Hypothalamus (tissue), 51 donors: Measurements from ENCODE around the gene NFATC1.

Source experiments
- DNase-seq, 51 donors: peaks; one replicate each; lab custom pipeline; 2025; lab: John Stamatoyannopoulos, UW

The NFATC1 gene

DNA sequence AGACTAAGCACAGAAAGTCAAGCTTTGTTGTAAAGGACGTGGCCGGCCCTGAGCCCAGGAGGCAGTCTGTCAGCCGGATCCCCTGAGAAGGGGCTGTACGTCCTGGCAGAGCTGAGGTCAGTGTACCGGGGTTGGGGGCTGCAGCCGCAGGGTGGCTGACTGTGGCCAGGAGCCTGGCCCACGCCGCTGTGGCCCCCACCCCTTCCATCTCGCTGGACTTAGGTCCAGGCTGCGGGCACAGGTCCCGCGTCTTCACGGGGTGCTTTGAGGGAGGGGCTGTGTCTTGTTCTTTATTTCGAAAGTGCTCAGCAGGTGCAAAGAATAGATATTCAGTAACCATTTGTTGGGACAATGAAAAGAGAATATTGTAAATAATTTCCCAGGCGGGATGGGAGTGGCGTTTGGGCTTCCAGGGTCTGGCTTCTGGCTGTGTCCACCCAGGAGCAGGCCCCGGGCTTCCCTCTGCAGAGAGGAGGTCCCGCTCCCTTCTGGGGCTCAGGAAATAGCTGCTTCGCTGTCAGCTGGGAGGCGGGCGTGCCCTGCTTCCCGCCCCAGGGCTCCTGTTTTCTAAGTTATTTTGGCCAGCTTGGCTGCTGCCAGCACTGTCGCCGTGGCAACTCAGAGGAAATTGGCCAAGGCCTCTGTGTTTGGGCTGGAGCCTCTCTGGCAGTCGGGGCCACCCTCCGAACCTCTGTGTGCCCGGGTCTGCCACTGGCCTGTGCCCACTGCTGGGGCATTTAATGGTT, 7.4 kb downstream of the NFATC1 start:
- peak in 39 of 51 donors; percentile 13 to 84 (median 58) for DNase-seq

DNA sequence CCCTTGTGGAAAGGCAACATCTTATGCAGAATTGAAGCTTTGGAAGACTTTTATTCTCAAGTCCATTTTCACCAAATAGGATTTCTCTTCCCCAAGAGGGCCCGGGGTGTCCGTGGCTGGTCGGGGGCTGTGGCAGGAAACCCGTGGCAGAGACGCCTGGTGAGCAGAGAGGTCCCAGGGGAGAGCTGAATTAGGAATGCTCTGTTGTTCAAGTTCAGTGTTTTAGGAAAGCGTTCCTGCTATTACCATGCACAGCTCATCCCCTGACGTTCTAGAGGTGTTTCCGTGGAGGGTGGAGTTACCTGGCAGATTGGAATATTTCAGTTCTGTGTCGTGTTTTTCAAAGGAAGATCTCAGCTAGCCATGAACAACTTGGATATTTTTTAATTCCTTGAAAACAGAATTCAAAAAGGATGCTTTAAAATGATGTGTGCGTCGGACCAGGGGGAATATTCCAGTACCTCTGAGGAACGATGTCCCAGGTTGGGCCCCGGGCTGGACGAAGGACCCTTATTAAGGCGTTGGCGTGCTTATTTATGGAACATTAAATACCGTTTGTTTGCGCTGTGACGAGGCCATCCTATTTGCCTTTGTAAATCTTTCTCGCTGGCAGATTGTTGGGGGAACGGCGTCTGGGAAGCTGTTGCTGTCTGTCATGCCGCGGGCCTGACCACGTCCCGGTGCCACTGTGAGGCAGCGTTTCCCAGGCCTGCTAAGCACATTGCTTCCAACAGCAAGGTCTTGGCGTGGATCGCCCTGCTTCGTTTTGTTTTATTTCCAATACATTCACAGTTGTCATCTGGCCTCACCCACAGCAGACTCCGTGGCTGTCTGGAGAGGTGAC, 8.2 kb downstream of the NFATC1 start:
- DNase-seq: no peak

DNA sequence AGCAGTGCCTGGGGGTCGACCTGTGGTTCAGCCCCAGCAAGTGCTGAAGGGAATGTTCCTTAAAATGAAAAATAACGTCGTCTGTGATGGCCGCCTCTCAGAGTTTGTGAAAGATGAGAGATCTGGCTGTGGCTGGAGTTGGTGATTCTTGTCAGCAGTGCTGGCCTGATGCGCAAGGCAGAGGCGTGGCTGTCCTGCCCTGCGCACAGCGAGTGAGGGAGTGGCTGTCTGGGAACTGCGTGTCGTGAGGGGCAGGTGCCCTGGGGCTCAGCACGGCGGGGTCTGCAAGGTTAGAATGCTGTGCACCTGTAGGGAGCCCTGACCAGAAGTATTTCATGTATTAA, 8.8 kb downstream of the NFATC1 start:
- DNase-seq: no peak

DNA sequence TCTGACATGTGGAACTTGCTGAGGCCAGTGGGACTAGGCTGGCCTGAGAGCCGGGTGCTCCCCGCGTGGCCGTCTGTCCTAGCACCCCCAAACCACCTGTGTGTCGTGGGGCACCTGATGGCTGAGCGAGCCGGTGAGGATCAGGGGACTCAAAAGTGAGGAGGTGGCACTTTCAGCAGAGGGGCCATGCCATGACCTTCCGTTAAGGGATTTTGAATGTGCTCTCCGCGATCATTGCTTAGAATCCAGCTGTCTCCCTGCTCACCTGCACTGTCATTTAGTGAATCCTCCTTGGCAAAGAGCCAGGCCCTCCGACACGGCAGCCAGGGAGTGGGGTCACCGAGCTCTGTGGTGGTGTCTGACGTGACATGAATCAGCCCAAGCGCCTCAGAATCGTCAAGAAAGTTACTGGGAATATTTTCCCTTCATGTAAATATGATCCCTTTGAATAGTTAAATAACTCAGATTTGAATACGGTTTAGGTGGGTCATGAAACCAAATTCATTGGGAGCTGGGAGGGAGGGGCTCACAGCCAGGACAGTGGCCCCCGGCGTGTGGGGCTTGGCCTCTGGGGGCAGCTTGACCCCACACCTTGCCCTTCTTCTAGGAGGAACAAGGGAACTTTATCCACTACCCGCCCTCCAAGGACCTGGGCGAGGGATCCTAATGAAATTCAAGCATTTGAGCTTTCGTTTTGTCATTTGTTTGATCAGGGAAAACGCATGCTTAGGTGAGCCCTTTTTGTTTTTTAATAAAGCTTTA, 9.5 kb downstream of the NFATC1 start:
- DNase-seq: no peak

DNA sequence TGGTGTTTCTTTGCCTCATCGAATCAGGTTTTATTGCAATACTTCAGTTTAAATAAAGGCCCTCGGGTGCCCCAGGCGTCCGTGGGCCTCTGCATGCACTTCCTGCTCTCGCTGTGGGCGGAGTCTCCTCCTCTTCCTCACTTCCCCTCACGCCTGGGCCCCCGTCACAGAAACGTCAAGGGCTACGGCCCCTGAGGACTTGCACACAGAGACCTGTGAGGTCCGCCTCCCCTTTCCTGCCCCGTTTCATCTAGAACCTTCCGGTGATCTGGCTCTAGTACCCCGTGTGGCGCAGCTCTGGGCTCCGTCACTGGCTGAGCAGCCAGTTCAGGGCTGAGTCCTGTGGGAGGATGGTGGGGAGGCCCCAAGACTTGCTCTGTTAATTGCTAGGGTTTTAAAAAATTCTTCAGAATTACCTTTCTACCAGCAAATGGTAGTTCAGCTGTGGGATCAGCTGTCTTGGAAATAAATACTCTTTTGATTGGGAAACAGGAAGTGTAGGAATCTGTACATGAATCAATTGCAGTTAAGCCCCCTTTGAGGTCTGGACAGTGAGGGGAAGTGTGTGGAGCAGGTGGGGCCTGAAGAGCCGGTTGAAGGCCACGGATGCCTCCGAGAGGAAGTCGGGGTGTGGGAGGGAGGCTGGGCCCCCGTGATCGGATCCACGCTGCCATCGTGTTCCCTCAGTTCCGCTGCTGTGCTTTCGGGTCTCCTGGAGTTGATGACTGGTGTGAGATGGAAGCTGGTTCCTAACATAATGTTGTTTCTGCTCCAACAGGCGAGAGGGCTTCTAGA, 10.2 kb downstream of the NFATC1 start:
- peak in 14 of 51 donors; percentile 5 to 45 (median 26) for DNase-seq

DNA sequence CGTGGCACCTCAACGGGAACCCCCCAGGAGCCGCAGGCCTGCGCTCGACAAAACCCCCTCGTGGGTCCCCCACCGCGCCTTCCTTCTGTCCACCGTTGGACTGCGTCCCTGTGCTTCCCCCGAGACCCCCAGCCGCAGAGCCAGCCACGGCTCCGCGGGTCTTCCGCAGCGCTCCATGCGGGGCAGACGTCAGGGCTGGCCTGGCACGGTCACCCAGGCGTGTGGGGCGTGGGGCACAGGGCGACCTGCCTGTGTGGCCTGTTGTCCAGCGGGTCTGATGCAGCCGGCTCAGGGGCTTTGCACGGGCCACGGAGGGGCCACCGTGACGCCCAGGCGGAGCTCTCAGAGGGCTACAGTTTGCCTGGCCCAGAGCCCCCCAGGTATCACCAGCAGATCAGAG, 11.0 kb downstream of the NFATC1 start:
- DNase-seq: no peak

DNA sequence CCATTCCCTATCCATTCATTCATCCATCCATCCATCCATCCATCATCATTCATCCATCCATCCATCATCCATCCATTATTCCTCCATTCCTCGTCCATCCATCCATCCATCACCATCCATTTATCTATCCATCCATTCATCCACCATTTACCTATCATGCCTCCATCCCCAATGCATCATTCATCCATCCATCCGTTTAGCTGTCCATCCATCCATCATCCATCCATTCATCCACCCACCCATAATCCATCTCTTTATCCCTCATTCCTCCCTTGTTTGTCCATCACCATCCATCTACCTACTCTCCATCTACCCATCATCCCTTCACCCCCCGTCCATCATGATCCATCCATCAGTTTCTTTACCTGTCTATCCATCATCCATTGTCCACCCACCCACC, 13.6 kb downstream of the NFATC1 start:
- DNase-seq: no peak

DNA sequence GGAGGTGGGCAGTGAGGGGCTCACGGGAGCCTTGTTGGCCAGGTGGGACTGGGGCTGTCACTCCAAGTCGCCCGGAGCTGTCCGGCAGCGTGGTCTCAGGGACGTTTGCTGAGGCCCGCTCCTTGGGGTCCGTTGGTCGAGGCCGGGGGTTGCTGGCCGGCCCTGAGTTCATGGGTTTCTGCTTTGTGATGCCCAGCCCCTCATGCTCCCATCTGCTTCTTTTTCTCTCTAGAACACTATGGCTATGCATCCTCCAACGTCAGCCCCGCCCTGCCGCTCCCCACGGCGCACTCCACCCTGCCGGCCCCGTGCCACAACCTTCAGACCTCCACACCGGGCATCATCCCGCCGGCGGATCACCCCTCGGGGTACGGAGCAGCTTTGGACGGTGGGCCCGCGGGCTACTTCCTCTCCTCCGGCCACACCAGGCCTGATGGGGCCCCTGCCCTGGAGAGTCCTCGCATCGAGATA, 14.5 kb downstream of the NFATC1 start:
- no peak for DNase-seq

DNA sequence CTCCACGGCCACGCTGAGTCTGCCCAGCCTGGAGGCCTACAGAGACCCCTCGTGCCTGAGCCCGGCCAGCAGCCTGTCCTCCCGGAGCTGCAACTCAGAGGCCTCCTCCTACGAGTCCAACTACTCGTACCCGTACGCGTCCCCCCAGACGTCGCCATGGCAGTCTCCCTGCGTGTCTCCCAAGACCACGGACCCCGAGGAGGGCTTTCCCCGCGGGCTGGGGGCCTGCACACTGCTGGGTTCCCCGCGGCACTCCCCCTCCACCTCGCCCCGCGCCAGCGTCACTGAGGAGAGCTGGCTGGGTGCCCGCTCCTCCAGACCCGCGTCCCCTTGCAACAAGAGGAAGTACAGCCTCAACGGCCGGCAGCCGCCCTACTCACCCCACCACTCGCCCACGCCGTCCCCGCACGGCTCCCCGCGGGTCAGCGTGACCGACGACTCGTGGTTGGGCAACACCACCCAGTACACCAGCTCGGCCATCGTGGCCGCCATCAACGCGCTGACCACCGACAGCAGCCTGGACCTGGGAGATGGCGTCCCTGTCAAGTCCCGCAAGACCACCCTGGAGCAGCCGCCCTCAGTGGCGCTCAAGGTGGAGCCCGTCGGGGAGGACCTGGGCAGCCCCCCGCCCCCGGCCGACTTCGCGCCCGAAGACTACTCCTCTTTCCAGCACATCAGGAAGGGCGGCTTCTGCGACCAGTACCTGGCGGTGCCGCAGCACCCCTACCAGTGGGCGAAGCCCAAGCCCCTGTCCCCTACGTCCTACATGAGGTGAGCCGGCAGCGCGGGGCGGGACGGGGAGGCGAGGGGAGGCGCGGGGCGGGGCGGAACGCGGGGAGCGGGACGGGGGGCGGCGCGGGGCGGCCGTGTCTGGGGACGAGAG, 15.2 kb downstream of the NFATC1 start:
- no peak for DNase-seq

DNA sequence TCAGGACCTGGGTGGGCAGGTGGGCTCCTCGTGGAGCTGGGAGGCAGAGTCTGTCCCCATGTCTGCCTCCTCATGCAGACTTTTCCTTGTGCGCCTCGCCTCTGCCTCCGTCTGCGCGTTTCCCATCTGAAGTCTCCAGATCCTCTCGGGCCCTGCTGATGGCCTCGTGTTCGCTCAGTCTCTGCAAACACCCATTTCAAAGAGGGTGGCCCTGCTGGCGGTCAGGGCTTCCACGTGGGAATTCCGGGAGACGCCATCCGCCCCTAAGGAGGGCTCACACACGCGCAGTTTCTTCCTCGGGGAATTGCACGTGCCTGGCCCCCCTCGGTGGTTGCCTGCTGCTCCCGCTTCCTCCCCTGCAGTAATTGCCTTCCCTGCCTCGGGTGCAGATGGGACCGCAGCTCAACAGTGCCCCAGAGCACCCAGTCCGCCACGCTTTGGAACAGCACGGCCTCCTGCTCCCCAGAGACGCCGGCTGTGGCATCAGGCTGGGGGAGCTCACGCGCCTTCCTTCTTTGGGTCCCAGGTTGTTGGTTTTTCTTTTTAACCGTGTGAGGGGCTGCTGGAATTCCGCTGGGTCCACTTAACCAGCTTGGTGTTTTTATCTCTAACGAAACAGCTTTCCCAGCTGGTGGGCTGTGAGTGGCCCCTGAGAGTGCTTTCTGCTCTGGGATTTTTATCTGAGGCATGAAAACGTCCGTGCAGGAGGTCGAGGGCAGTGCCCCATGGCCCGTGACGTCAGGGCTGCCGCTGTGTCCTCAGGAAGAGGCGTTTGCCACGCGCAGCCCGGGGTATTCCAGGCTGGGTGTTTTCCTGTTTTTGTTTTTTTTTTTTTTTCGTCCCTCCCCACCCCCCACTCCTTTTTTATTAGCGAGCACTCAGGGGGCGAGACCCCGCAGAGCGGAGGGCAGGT, 16.1 kb downstream of the NFATC1 start:
- DNase-seq: no peak

DNA sequence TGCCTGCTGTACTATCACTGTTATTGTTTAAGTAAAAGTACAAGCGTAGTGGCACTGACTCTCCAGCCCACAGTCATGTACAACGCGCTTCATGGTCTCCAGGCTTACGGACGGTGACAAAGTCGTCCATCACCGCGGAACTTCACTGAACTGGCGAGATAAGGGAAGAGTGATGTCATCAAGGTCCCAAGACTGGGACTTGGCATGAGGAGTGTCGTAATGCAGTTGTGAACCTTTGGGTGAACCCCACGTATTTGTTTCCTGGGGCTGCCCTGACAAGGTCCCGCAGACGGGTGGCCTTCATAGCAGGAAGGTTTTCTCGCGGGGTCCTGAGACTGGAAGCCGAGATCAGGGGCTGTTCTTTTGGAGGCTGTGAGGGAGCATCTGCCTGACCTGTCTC, 17.3 kb downstream of the NFATC1 start:
- DNase-seq: no peak

DNA sequence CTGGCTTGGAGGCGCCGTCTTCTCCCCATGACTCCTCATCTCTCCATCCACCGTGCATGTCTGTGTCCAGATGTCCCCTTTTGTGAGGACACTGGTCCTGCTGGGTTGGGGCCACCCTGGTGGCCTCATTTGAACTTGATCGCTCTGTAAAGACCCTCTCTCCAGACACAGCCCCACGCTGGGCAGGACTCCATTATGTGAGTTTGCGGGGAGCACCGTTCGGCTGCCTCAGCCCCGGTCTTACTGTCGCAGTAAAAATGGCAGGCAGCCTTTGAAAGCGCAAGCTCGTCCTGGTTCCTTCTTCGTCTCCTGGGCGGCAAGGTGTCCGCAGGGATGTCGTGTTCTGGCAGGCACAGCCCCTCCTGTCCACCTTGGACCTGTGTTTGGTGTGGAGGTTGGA, 17.7 kb downstream of the NFATC1 start:
- DNase-seq: no peak

DNA sequence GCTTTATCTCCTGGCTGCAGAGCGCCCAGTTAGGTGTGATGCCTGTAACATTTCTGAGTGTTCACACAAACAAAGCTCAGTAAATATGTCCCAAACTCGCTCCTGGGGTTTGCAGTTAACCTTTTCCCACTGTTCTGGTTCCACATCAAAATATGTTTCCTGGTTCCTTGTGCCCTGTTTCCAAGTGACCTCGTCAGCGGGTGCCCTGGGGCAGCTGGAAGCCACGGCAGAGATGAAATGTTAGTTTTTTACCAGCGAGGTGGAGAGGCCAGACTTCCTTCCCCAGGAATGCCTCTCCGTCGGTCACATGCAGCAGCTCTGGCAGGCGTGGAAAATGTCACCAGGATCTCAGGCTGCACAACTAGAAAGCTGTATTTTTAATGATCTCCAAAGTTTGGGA, 18.2 kb downstream of the NFATC1 start:
- no peak for DNase-seq

DNA sequence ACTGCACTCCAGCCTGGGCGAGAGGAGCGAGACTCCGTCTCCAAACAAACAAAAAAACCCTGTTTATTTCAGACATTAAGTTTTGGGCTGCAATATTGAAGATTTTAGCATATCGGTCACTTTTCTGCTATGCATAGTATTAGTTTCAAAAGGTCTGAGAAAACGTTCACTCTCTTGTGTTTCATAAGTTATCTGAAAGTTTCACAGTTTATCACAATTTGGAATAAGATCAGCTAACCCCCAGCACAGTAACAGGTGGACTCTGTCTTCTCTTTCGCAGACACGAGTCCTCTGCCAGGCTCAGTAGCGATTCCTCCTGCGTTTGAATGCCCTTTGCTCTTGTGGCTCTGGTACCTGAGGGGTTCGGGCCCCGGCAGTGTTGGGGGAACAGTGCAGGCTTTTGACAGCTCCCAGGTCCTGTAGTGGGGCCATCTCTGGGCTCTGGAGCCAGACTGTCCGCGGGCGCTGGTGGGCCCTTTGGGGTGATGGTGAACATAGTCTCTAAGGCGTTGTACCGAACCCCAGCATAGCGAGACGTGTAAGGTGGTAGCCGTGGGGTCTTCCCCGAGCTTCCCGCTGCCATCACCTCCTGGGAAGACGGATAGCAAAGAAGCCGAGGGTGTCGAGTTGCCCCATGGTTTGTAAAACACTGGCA, 20.4 kb downstream of the NFATC1 start:
- DNase-seq: no peak

DNA sequence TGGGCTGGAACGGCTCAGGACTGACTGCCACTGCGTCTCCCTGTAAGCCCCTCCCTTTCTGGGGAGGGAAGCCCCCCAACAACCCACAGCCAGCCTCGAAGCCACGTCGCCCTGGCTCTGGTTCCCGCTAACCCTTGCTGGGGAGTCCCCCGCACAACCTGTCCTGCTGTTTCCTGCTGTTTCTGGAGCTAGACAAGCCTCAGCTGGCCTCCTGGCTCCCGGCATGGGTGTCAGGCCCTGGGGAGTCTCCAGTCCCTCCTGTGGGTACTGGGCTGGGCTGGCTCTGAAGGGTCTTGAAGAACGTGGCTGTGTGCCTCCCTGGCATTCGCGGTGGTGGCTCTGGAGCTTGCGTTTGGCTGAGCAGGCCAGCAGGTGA, 20.9 kb downstream of the NFATC1 start:
- no peak for DNase-seq

DNA sequence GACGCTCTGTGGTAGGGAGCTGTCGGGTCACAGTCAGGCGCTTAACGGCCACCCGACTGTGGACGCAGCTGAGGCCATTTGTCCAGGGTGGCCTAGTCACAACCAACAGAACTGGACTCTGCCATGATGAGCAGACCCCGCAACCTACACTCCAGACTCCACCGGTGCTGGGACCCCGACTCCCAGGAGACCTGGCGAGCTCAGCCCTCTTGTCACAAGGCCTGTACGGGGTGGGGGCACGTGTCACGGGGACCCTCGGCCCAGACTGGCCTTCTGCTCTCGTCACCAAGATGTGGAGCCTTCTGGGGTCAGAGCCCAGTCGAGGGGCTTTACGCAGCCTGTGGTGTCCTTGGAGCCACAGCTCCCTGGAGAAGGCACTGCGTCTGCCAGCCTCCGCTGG, 22.5 kb downstream of the NFATC1 start:
- no peak for DNase-seq

DNA sequence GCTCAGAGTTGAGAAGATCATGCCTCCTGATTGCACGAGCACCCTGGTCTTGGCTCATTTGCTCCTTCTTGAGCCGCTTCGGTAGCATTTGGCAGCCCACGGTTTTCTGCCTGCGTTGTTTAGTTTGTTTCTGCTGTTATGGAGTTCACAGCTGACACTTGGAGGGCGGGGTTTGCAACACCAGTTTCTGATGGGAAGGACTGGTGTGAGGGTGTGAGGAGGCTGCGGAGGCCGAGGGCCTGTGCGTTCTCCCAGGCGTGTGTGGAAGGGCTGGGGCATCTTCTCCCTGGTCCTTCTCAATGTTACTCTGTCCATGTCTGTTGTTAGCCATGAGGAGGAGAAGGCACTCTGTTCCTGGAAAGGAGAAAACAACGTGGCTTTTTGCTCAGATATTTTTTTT, 22.9 kb downstream of the NFATC1 start:
- DNase-seq: no peak
